GM12873 (cell line): ENCODE results near the gene SOS1.

Source experiments
- CTCF ChIP-seq: IDR thresholded peaks from 2 replicates; pipeline ENCODE4 v1.5.1; 2012; ENCODE audit warnings: low read depth, mild to moderate bottlenecking, moderate library complexity, low read length, control low read depth; ENCODE audit not compliant: insufficient read depth; ENCODE audit errors: missing control alignments

The SOS1 gene

GRCh38 chr2:39121523-39122063, 742 bp upstream of the SOS1 start:
- TF ChIP-seq CTCF: no peak

GRCh38 chr2:39120521-39120770, 405 bp downstream of the SOS1 start:
- TF ChIP-seq CTCF: no peak

GRCh38 chr2:39119732-39120520, 925 bp downstream of the SOS1 start:
- TF ChIP-seq CTCF: no peak

- no peak for TF ChIP-seq CTCF
These were observed 1.9 kb downstream of the SOS1 start for GRCh38 chr2:39118786-39119499.

DNA sequence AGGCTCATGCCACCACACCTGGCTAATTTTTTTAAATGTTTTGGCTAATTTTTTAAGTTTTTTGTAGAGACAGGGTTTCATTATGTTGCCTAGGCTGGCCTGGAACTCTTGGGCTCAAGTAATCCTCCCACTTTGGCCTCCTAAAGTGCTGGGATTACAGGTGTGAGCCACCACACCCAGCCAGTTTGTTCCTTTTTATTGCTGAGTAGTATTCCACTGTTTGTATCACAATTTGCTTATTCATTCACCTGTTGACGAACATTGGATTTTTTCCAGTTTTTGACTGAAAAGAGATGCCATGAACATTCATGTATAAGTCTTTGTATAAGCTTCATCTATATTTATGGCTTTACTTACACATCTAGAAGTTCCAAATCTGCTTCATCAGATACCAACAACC, 5.3 kb downstream of the SOS1 start:
- TF ChIP-seq CTCF: no peak

- no peak for TF ChIP-seq CTCF
These were observed 6.1 kb downstream of the SOS1 start for GRCh38 chr2:39114771-39115170.

DNA sequence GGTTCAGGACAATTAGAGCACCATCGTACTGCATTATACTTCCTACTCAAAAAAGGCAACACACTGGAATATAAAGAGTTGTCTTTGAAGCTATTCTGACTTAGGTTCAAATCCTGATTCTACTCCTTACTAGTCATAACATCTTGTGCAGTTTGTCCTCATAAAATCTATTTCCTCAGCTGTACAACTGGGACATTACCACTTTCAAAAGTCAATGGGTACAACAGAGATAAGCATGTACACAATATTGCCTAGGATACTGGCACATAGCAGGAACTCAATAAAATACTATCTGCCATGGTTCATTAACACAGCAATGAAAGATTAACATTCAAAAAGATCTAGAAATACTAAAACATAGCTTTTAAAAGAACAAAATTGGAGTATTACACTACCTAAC, 11.3 kb downstream of the SOS1 start:
- no peak for TF ChIP-seq CTCF
